Upper lobe of left lung (tissue), 6 donors: Measurements from ENCODE around the gene CNTN2. TPM values are rescaled to one million over a fixed set of nuclear protein-coding genes. Genes with fewer than 3 reads are reported as not detected.
A peak's percentile ranks its signal among the peaks of the same experiment; 100 is the strongest.

Experiments
- ATAC-seq, 2 donors: fragments of 200-7000 bp; cut with Tn5 transposase; one replicate each; pipeline ENCODE4 v1.9.1; 2022; ENCODE audit warnings: mild to moderate bottlenecking in 2 of 2, moderate library complexity in 2 of 2; ENCODE audit not compliant: low FRiP score in 2 of 2
- DNase-seq, 2 donors: peaks; one replicate each; pipeline ENCODE4 v3.0.0-alpha.2; 2019 to 2020
- H3K27ac ChIP-seq, 4 donors: fragments of 200-600 bp; sonication (generic); one replicate each; pipeline ENCODE4 v1.5.1; 2016 to 2019
- H3K27me3 ChIP-seq, 4 donors: fragments of 200-600 bp; sonication (generic); one replicate each; pipeline ENCODE4 v1.5.1; 2017 to 2019
- H3K36me3 ChIP-seq, 4 donors: fragments of 200-600 bp; sonication (generic); one replicate each; pipeline ENCODE4 v1.5.1; 2016 to 2019
- H3K4me1 ChIP-seq, 4 donors: fragments of 200-600 bp; sonication (generic); one replicate each; pipeline ENCODE4 v1.5.1; 2018 to 2019
- H3K4me3 ChIP-seq, 4 donors: fragments of 200-600 bp; sonication (generic); one replicate each; pipeline ENCODE4 v1.5.1; 2017 to 2019; ENCODE audit warnings: mild to moderate bottlenecking in 2 of 4, moderate library complexity in 1 of 4
- H3K9me3 ChIP-seq, 4 donors: fragments of 200-600 bp; sonication (generic); one replicate each; pipeline ENCODE4 v1.5.1; 2018 to 2019
- CTCF ChIP-seq, 6 experiments: fragments of 450-650 bp in 4 of 6; fragments of 200-600 bp in 2 of 6; sonication (generic) in 2 of 6; IDR thresholded peaks; one replicate each; pipeline ENCODE4 v1.5.1; 2016 to 2019; ENCODE audit warnings: antibody characterized with exemption in 6 of 6
- EP300 ChIP-seq, 4 donors: sonication (generic); formaldehyde crosslinking; IDR thresholded peaks; one replicate each; pipeline ENCODE4 v1.5.1; 2017; ENCODE audit warnings: antibody characterized with exemption in 4 of 4, control low read depth in 2 of 4
- POLR2A ChIP-seq, 4 donors: fragments of 450-650 bp; IDR thresholded peaks; one replicate each; pipeline ENCODE4 v1.5.1; 2016 to 2017; ENCODE audit warnings: antibody characterized with exemption in 4 of 4, mild to moderate bottlenecking in 2 of 4
- POLR2AphosphoS5 ChIP-seq, 2 donors: sonication (generic); formaldehyde crosslinking; IDR thresholded peaks; one replicate each; pipeline ENCODE4 v1.5.1; 2017; ENCODE audit warnings: antibody characterized with exemption in 2 of 2
- WGBS, 2 donors: methylation state at CpG; one replicate each; pipeline ENCODE4 v1.1.5; 2017 to 2018; 5-methylcytosine and 5-hydroxymethylcytosine counted together
- total RNA-seq, 6 donors: library from RNA; depleted of rRNA in 4 of 6; stranded (reverse); fragments of >200 nt in 4 of 6; gene quantifications; one replicate each; pipeline versions ENCODE4 v1.1.0 to v1.2.1, GENCODE V29; 2016 to 2021
- donor health status: DM: no; HTN: no; CAD: no; lungs with moderate emphysema.
- donor health status: DM: no; HTN: yes; CAD: no; lungs with severe emphysema.

Gene CNTN2
- total RNA-seq, 6 donors from 2014 or later = not detected

- no peaks in the 10 kb centered on the region for H3K36me3 ChIP-seq
- no peaks in the 10 kb centered on the region for H3K9me3 ChIP-seq
- H3K27ac ChIP-seq = no peak overlapping the region
- WGBS, 2 donors = 77 to 83% methylated on average over 14 to 42 of the region's 42 CpGs
- H3K4me3 ChIP-seq = no peak overlapping the region
- no peaks in the 10 kb centered on the region for H3K27me3 ChIP-seq
- no peaks in the 10 kb centered on the region for H3K4me1 ChIP-seq
- DNase-seq (peak in 1 of 2 donors; percentile 83), ATAC-seq (no peak)
- TF ChIP-seq CTCF (IDR thresholded peaks at IDR 0.05) (no peak), POLR2A (IDR thresholded peaks at IDR 0.05) (no peak), EP300 (IDR thresholded peaks at IDR 0.05) (no peak), POLR2AphosphoS5 (IDR thresholded peaks at IDR 0.05) (no peak)
Measured at GRCh38 chr1:205069371-205070125, 26.5 kb downstream of the CNTN2 start.

- no peak for ATAC-seq
- H3K4me3 ChIP-seq = no peak overlapping the region
- DNase-seq = no peak
- H3K36me3 ChIP-seq = no peaks in the 10 kb centered on the region
- H3K27ac ChIP-seq = no peak overlapping the region
- no peaks in the 10 kb centered on the region for H3K4me1 ChIP-seq
- TF ChIP-seq CTCF (IDR thresholded peaks at IDR 0.05) = no peak
- no peak for TF ChIP-seq EP300 (IDR thresholded peaks at IDR 0.05)
- no peak for TF ChIP-seq POLR2AphosphoS5 (IDR thresholded peaks at IDR 0.05)
- no peak for TF ChIP-seq POLR2A (IDR thresholded peaks at IDR 0.05)
- WGBS, 2 donors = 90 to 94% methylated on average over 2 of the region's 2 CpGs
- H3K27me3 ChIP-seq = no peaks in the 10 kb centered on the region
- no peaks in the 10 kb centered on the region for H3K9me3 ChIP-seq
Measured at GRCh38 chr1:205071028-205071409, 28.0 kb downstream of the CNTN2 start.

DNA sequence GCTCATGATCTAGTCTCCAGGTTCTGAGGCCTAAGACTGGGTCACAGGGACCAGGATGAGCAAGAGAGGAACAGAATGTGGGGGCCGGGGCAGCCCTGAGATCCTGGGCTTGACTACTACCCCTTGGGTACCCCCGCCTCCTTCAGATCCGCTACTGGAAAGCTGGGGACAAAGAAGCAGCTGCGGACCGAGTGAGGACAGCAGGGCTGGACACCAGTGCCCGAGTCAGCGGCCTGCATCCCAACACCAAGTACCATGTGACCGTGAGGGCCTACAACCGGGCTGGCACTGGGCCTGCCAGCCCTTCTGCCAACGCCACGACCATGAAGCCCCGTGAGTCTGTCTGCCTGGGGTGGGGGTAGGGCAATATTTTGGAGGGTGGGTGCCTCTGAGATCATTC, 28.8 kb downstream of the CNTN2 start:
- ATAC-seq (no peak), DNase-seq (peak in 1 of 2 donors; percentile 45)
- H3K36me3 ChIP-seq = no peaks in the 10 kb centered on the region
- no peak overlapping the region for H3K27ac ChIP-seq
- no peaks in the 10 kb centered on the region for H3K9me3 ChIP-seq
- TF ChIP-seq EP300 (IDR thresholded peaks at IDR 0.05) = no peak
- no peak for TF ChIP-seq CTCF (IDR thresholded peaks at IDR 0.05)
- TF ChIP-seq POLR2AphosphoS5 (IDR thresholded peaks at IDR 0.05) = no peak
- H3K27me3 ChIP-seq = no peaks in the 10 kb centered on the region
- no peaks in the 10 kb centered on the region for H3K4me1 ChIP-seq
- WGBS, 2 donors = 84 to 89% methylated on average over 6 to 9 of the region's 12 CpGs
- H3K4me3 ChIP-seq = no peak overlapping the region

DNA sequence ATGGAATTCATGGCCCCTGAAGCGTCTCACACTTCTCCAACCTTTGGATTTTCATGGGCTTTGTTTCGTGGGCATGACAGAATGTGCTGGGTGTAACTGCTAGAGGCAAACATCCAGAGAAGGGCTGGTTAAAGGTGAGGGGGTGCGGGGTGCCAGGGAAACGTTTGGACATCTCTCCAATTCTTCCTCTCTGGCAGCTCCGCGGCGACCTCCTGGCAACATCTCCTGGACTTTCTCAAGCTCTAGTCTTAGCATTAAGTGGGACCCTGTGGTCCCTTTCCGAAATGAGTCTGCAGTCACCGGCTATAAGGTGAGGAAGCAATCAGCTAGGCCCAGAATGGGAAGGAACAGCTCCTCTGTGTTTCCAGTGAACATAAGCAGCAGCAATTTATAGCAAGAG, 29.3 kb downstream of the CNTN2 start:
- H3K27me3 ChIP-seq = no peaks in the 10 kb centered on the region
- TF ChIP-seq POLR2A (IDR thresholded peaks at IDR 0.05) = no peak
- TF ChIP-seq POLR2AphosphoS5 (IDR thresholded peaks at IDR 0.05) = no peak
- no peak for TF ChIP-seq CTCF (IDR thresholded peaks at IDR 0.05)
- no peak for TF ChIP-seq EP300 (IDR thresholded peaks at IDR 0.05)
- H3K27ac ChIP-seq = no peak overlapping the region
- H3K9me3 ChIP-seq = no peaks in the 10 kb centered on the region
- no peak overlapping the region for H3K4me3 ChIP-seq
- H3K36me3 ChIP-seq = no peaks in the 10 kb centered on the region
- DNase-seq (no peak), ATAC-seq (no peak)
- WGBS, 2 donors = 84 to 93% methylated on average over 9 of the region's 9 CpGs
- no peaks in the 10 kb centered on the region for H3K4me1 ChIP-seq

DNA sequence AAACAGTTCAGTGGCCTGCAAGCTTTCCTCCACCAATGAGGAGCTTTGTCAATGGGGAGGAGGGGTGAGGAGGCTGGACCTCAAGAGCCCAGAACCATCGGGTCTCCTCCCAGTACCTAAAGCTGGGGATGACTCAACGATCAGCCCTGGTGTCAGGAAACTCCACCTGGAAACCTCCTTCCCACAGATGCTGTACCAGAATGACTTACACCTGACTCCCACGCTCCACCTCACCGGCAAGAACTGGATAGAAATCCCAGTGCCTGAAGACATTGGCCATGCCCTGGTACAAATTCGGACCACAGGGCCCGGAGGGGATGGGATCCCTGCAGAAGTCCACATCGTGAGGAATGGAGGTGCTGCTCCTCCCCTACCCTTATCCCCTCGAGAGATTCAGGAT, 29.9 kb downstream of the CNTN2 start:
- H3K9me3 ChIP-seq = no peaks in the 10 kb centered on the region
- WGBS, 2 donors = 81 to 91% methylated on average over 8 of the region's 8 CpGs

More for the DNA sequence above, 29.9 kb downstream of the CNTN2 start:
- Histone ChIP-seq H3K27me3 (no peaks in the 10 kb centered on the region), H3K27ac (no peak overlapping the region), H3K4me3 (no peak overlapping the region), H3K4me1 (no peaks in the 10 kb centered on the region), H3K36me3 (no peaks in the 10 kb centered on the region)
- ATAC-seq (no peak), DNase-seq (no peak)
- TF ChIP-seq POLR2AphosphoS5 (IDR thresholded peaks at IDR 0.05) = no peak
- no peak for TF ChIP-seq EP300 (IDR thresholded peaks at IDR 0.05)
- TF ChIP-seq POLR2A (IDR thresholded peaks at IDR 0.05) = no peak
- no peak for TF ChIP-seq CTCF (IDR thresholded peaks at IDR 0.05)
